ENCODE measurements around the gene GCNT2. TPM values are rescaled to one million over a fixed set of nuclear protein-coding genes. Genes with fewer than 3 reads are reported as not detected.

Gene GCNT2
- total RNA-seq, 1 experiment from 2014 or later: 42.8 TPM

GRCh38 chr6:10586302-10586701 is 65.2 kb downstream of the GCNT2 start:
- intact Hi-C loops (cut with micrococcal nuclease; ENCODE audit: unreplicated experiment): no loop called here
- H3K4me3 ChIP-seq (ENCODE audit: low read depth in 2 of 2, low read length in 2 of 2): no peak overlapping the region
- H3K36me3 ChIP-seq (ENCODE audit: control insufficient read depth, insufficient read depth, low read length): peaks cover 2% of the 10 kb centered on the region; the same call in 1 of the 2 replicates
- no peaks in the 10 kb centered on the region for H3K9me3 ChIP-seq (ENCODE audit: control insufficient read depth, insufficient read depth, low read depth, low read length)
- H3K4me1 ChIP-seq (ENCODE audit: control insufficient read depth, insufficient read depth, low read length): peaks cover 6% of the 10 kb centered on the region
- ATAC-seq (no peak), DNase-seq (ENCODE audit: low read depth, low spot score) (no peak)
- no peak overlapping the region for H3K27ac ChIP-seq (ENCODE audit: low read length)
- no peak for TF ChIP-seq CTCF (IDR thresholded peaks at IDR 0.05)
- ChIA-PET CTCF (no interaction called here), POLR2A (no interaction called here)
- in situ Hi-C loops (cut with HindIII; ENCODE audit: low pct_unique_long_range_greater_than_20kb, low sequenced_read_pairs): no loop called here
- TSS peak; percentile 9 for BruUV-seq (replicated peaks)
- H3K27me3 ChIP-seq (ENCODE audit: control insufficient read depth, insufficient read depth, low read length): no peaks in the 10 kb centered on the region

- H3K4me3 ChIP-seq (ENCODE audit: low read depth in 2 of 2, low read length in 2 of 2): no peak overlapping the region
- intact Hi-C loops (cut with micrococcal nuclease; ENCODE audit: unreplicated experiment) (no loop called here), in situ Hi-C loops (cut with HindIII; ENCODE audit: low pct_unique_long_range_greater_than_20kb, low sequenced_read_pairs) (no loop called here)
- POLR2A ChIA-PET: no interaction called here
- CTCF ChIA-PET: no interaction called here
- peaks cover 3% of the 10 kb centered on the region for H3K4me1 ChIP-seq (ENCODE audit: control insufficient read depth, insufficient read depth, low read length)
- H3K36me3 ChIP-seq (ENCODE audit: control insufficient read depth, insufficient read depth, low read length): no peaks in the 10 kb centered on the region
- no peaks in the 10 kb centered on the region for H3K9me3 ChIP-seq (ENCODE audit: control insufficient read depth, insufficient read depth, low read depth, low read length)
- no peak for TF ChIP-seq POLR2AphosphoS5 (IDR thresholded peaks at IDR 0.05; ENCODE audit: low read depth, low read length)
- H3K27me3 ChIP-seq (ENCODE audit: control insufficient read depth, insufficient read depth, low read length): no peaks in the 10 kb centered on the region
- H3K27ac ChIP-seq (ENCODE audit: low read length): no peak overlapping the region
- no peak for DNase-seq (ENCODE audit: low read depth, low spot score)
- ATAC-seq: no peak
- no TSS peak for BruUV-seq (replicated peaks)
Measured at GRCh38 chr6:10587656-10588406, 66.7 kb downstream of the GCNT2 start.

GRCh38 chr6:10588562-10589428 is 67.6 kb downstream of the GCNT2 start:
- intact Hi-C loops (cut with micrococcal nuclease; ENCODE audit: unreplicated experiment) (no loop called here), in situ Hi-C loops (cut with HindIII; ENCODE audit: low pct_unique_long_range_greater_than_20kb, low sequenced_read_pairs) (no loop called here)
- ATAC-seq (no peak), DNase-seq (ENCODE audit: low read depth, low spot score) (no peak)
- no peaks in the 10 kb centered on the region; the same call in none of the 2 replicates for H3K4me1 ChIP-seq (ENCODE audit: control insufficient read depth, insufficient read depth, low read length)
- H3K27me3 ChIP-seq (ENCODE audit: control insufficient read depth, insufficient read depth, low read length): no peaks in the 10 kb centered on the region
- BruUV-seq (replicated peaks): no TSS peak
- no peak overlapping the region for H3K4me3 ChIP-seq (ENCODE audit: low read depth in 2 of 2, low read length in 2 of 2)
- ChIA-PET CTCF (no interaction called here), POLR2A (interaction anchor here (0.6 kb wide), 1 partner anchor 23 kb away, joined by 3 read pairs; no protein-coding TSS in a partner anchor)
- H3K36me3 ChIP-seq (ENCODE audit: control insufficient read depth, insufficient read depth, low read length): no peaks in the 10 kb centered on the region
- TF ChIP-seq TCF7L2 (IDR thresholded peaks at IDR 0.05; ENCODE audit: low read depth, low read length) (no peak), CTCF (IDR thresholded peaks at IDR 0.05) (no peak), SIN3A (IDR thresholded peaks at IDR 0.05; ENCODE audit: borderline replicate concordance, insufficient read depth, low read depth, low read length) (no peak), REST (IDR thresholded peaks at IDR 0.05; ENCODE audit: insufficient read depth in 1 of 2, low read depth in 2 of 2, low read length in 1 of 2) (no peak), POLR2AphosphoS5 (IDR thresholded peaks at IDR 0.05; ENCODE audit: low read depth, low read length) (no peak; the same call in 1 of the 2 replicates)
- H3K27ac ChIP-seq (ENCODE audit: low read length): no peak overlapping the region
- no peaks in the 10 kb centered on the region for H3K9me3 ChIP-seq (ENCODE audit: control insufficient read depth, insufficient read depth, low read depth, low read length)

Measured in Panc1 (cell line).